Stimulated activated CD4-positive, alpha-beta T cell treated with anti-CD3 and anti-CD28 coated beads, Interleukin-4, amount 100 ng/mL, for 1 hour (primary cell): ENCODE data around the gene ITIH5.

Experiments used
- DNase-seq: peaks from one replicate; pipeline ENCODE4 v3.0.0-alpha.2; 2020

ITIH5 gene

GRCh38 chr10:7579681-7580080 lies 87.1 kb downstream of the ITIH5 start:
- no peak for DNase-seq

DNA sequence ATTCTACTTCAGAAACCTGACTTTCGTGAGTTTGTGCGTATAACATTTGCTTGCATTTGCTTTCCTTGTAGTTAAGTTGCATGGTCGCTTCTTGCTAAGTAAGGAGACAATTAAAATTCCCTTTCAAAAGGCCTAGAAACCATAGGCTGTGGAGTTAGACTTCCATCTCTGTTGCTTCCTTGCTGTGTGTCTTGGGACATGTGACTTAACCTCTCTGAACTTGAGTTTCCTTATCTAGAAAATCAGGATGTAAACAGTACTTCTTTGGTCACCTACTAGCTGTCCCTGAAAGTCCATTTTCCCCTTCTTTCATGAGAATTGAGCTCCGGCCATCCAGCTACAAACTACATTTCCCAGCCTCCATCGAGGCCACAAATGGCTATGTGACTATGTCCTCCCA lies 89.2 kb downstream of the ITIH5 start:
- DNase-seq: no peak

- no peak for DNase-seq
Observed at GRCh38 chr10:7577176-7577575, 89.6 kb downstream of the ITIH5 start.

DNA sequence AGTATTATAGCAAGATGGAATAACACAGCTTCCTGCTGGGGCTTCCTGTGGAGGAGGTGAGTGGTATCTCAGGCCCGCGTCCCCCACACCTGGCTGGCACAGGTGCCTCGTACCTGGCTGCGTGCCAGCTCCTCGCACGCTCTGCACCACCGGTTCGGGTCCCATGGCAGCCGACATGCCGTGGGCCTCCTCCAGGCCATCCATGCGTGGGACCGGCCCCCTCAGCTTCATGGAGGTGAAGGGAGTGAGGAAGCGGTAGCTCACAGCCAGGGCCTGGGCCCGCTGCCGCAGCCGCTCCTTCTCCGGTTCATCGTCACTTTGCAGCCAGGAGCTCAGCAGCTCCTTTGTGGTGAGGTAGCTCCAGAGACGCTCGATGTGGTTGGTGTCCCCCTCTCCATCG lies 90.4 kb downstream of the ITIH5 start:
- no peak for DNase-seq

DNA sequence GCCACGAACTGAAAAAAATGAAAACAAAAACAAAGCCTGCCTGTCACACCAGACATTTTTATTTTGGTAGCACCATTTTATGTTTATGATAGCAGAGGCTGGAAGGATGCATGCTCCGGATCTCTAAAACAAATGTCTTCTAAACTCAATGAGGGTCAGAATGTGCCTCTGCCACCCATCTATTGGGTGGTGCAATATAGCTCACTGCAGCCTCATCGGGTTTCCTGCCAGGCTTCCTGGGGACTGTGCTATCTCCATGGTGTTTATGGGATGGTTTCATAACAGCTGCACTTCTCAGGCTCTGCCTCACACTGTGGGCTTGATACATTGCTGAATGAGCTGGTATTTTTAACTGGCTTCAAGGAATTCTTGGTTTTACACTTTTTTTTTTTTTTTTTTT lies 94.4 kb downstream of the ITIH5 start:
- no peak for DNase-seq

- DNase-seq: no peak
Observed at GRCh38 chr10:7571981-7572380, 94.8 kb downstream of the ITIH5 start.

GRCh38 chr10:7567911-7568620 lies 98.7 kb downstream of the ITIH5 start:
- DNase-seq: no peak

DNA sequence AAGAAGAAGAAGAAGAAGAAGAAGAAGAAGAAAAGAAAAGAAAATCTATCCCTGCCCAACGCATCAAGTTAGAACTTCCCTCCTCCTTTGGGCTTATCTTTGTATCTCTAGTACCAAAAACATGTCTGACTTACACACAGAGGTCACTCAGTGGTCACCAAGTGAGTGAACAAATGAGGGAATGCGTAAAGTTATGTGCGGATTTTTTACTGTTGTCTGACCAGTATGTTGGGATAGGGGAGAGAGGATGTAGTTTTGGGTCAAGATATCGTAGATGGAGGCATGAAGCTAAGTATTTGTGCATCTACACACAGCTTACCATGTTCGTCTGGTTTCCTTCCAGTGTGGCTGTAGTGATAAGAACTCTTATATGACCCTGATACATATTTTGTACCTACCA lies 99.9 kb downstream of the ITIH5 start:
- no peak for DNase-seq

DNA sequence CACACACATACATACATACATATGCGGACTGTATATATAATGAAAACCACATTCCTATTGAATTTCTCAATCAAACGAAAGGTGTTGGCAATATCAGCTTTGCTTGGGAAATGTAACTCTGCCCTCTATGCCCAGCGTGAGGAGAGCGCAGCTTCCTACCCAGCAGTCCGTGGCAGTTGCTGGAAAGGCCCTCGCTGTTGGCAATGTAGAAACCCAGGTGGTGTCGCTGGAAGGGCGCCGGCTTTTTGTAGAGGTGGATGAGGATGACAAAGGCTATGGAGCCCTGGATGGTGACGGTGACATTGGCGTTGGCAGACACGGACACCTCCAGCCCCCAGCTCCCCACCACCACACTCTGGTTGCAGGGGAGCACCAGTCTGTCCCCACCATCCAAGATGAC lies 100.9 kb downstream of the ITIH5 start:
- DNase-seq: no peak

- no peak for DNase-seq
Observed at GRCh38 chr10:7563770-7564169, 103.0 kb downstream of the ITIH5 start.

GRCh38 chr10:7563368-7563767 lies 103.4 kb downstream of the ITIH5 start:
- no peak for DNase-seq

GRCh38 chr10:7561985-7562384 lies 104.8 kb downstream of the ITIH5 start:
- no peak for DNase-seq

GRCh38 chr10:7561216-7561893 lies 105.4 kb downstream of the ITIH5 start:
- DNase-seq: no peak

GRCh38 chr10:7560519-7560918 lies 106.2 kb downstream of the ITIH5 start:
- DNase-seq: no peak

DNA sequence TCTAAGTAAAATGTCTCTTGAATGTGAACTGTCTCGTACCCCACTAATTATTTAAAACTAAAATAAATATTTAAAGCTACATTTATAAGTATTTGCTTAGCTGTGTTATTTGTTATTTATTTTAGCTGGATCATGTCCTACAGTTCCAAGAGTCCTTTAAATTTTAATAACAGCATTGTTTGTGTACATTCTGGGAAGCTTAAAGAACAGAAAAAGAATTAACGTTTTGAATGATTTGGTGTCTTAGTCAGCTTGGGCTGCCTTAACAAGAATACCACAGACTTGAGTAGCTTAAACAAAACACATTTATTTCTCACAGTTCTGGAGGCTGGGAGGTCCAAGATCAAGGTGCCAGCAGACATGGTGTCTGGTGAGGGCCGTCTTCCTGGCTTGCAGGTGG lies 107.4 kb downstream of the ITIH5 start:
- no peak for DNase-seq

DNA sequence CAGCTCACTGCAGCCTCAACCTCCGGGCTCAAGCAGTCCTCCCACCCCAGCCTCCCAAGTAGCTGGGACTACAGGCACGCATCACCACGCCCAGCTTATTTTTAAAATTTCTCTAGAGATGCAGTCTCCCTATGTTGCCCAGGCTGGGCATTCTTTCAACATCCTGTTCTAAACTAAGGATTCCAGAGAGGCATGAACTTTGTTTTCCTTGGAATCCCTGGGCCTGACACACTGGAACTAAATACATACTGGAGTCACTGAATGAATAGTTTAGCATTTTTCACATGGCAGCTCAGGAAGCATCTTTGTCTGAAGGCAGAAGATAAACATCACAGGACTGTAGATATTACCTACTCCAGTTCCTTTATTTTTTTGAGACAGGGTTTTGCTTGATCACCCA lies 108.7 kb downstream of the ITIH5 start:
- DNase-seq: no peak

- no peak for DNase-seq
Observed at GRCh38 chr10:7553531-7553930, 113.2 kb downstream of the ITIH5 start.

DNA sequence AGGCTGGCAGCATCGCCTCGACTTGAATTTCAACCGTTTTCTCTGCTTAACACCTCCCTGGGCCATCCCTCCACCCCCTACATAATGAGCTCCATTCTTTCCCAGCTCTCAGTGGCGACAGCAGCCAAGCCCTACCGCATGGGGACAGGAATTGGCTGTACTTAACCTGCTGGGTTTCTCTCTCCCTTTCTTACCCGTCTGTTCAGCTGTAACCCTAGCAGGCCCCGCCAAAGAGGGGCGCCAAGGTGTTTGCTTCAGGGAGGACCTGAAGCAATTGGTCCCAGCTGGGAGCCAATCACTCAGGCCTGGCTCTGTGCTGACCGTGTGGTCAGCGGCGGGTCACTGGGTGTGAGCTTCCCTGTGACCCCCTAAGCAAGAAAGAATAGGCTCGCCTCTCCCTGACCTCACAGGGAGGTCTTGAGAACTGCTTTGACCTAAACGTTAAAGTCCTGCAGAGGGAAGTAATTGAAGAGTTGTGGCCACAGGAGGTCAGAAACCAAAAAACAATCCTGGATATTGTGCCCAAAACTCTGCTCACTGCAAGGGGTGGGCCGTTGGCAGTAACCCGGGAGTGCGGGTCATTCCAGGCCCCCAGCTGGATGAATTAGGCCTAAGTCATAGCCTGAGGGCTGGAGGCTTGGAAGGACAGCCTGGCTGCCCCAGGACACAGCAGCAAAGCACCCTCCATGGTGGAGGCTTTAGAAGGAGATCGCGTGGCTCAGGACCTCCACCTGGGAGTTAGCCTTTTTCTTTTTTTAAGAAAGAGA lies 114.6 kb downstream of the ITIH5 start:
- DNase-seq: no peak

DNA sequence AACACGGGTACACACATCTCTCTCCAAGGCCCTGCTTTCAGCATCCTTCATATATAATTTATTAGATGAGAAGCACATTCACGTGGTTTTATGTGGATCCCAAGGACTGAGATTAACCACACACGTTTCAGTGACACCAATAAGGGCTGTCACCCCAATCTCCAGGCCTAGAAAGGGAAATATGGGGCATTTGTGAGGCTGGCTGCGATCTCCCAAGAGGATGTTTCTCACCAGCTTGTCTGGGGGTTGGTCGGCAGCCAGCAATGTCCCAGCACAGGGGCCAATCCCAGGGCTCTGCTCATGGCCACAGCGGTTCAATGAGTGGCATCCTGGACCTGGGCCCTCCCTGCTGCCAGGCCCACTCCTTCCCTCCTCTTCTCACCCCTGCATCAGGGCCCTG lies 115.5 kb downstream of the ITIH5 start:
- DNase-seq: no peak

GRCh38 chr10:7550013-7550412 lies 116.8 kb downstream of the ITIH5 start:
- DNase-seq: no peak

- no peak for DNase-seq
Observed at GRCh38 chr10:7547829-7548228, 118.9 kb downstream of the ITIH5 start.

DNA sequence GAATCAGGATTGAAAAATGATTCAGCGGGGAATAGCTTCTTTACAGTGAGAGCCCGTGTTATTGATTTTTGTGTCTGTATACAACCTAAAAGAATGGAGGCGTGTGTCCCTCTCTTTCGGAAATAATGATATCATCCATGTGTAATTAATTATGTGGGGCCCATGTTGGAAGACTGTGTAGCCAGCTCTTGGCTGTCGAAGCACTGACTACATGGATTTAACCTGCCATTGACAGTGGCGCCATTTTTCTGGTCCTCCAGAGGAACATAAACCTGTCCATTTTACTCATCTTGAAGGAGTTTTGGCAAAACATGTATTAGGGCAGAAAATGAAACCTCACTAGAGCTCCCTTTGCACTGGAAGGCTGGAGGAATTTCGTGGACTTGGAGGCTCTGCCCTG lies 119.6 kb downstream of the ITIH5 start:
- DNase-seq: no peak

GRCh38 chr10:7546385-7546967 lies 120.3 kb downstream of the ITIH5 start:
- DNase-seq: no peak

- no peak for DNase-seq
Observed at GRCh38 chr10:7545792-7546191, 121.0 kb downstream of the ITIH5 start.
